Pancreas (tissue), 10 donors: ENCODE measurements around the gene TIMP3. TPM values are rescaled to one million over a fixed set of nuclear protein-coding genes. Genes with fewer than 3 reads are reported as not detected.

ENCODE experiments used
- ATAC-seq, 4 donors: fragments of 200-7000 bp; cut with Tn5 transposase; one replicate each; pipeline versions ENCODE4 v1.8.0 to v1.9.1; 2020; ENCODE audit warnings: mild to moderate bottlenecking in 4 of 4, moderate library complexity in 4 of 4
- DNase-seq, 6 donors: peaks; one replicate each; pipeline ENCODE4 v3.0.0-alpha.2; 2020
- FAIRE-seq: peaks from 2 replicates; lab custom pipeline; 2012; peaks lifted over from hg19 to GRCh38; lab: Jason Lieb, UNC
- H3K27ac ChIP-seq, 4 donors: fragments of 200-600 bp; sonication (generic); 1 replicate in 3 of 4; 2 replicates in 1 of 4; pipeline versions ENCODE4 v1.5.0 to v1.8.0; 2020
- H3K27me3 ChIP-seq, 4 donors: fragments of 200-600 bp; one replicate each; pipeline ENCODE4 v1.8.0; 2021
- H3K36me3 ChIP-seq, 3 donors: fragments of 200-600 bp; sonication (generic) in 1 of 3; one replicate each; pipeline versions ENCODE4 v1.5.0 to v1.8.0; 2020 to 2021
- H3K4me1 ChIP-seq, 3 donors: fragments of 200-600 bp; one replicate each; pipeline ENCODE4 v1.8.0; 2021
- H3K4me3 ChIP-seq, 4 donors: fragments of 200-600 bp; sonication (generic) in 2 of 4; one replicate each; pipeline versions ENCODE4 v1.5.0 to v1.8.0; 2020 to 2021
- H3K9me3 ChIP-seq, 4 donors: fragments of 200-600 bp; one replicate each; pipeline ENCODE4 v1.8.0; 2021
- WGBS, 2 donors: extraction: QIAGEN DNeasy Blood & Tissue Kit; methylation state at CpG; one replicate each; pipeline ENCODE4 v1.1.7; 2013; 5-methylcytosine and 5-hydroxymethylcytosine counted together
- intact Hi-C, 3 donors: fragments of 100-400 bp; cut with DNase I; formaldehyde crosslinking; loops; one replicate each; pipeline versions ENCODE4 v1.11.1 to v1.14.2; 2022
- polyA plus RNA-seq, 2 donors: library from polyadenylated mRNA; stranded (reverse); fragments of 200-250 nt; gene quantifications; one replicate each; pipeline ENCODE4 v1.2.3, GENCODE V29; 2013
- total RNA-seq, 6 donors: library from RNA; stranded (reverse); fragmentation: NEBNext Ultra II Directional in 4 of 6; extraction: Animal tissue kit (Norgen Biotek cat#: 25700) in 4 of 6; gene quantifications; one replicate each; pipeline versions ENCODE4 v1.2.1 to v1.2.4, GENCODE V29; 2021 to 2023
- TF ChIP-seq, protein P1 (sequence below), 4 donors: fragments of 200-600 bp; sonication (generic) in 3 of 4; IDR thresholded peaks; one replicate each; pipeline versions ENCODE4 v1.5.0 to v1.8.0; 2021; ENCODE audit warnings: antibody characterized with exemption in 4 of 4
- donor health status: healthy with polysubstance abuse.
- donor health status: DM: no; HTN: no; CAD: no; lungs with moderate emphysema.
- donor health status: DM: no; HTN: no; CAD: no.
- donor health status: control.
- donor health status: control.
- donor health status: Bipolar disorder and iron deficiency.
- donor health status: DM: yes; HTN: yes; CAD: no.
- donor health status: DM: no; HTN: no; CAD: no.
- donor health status: DM: no; HTN: no; CAD: no.
- donor health status: DM: yes; HTN: yes; CAD: no.

Gene TIMP3
- total and polyA plus RNA-seq, 8 donors: 14.0 to 87.0 (median 48.2) TPM

DNA sequence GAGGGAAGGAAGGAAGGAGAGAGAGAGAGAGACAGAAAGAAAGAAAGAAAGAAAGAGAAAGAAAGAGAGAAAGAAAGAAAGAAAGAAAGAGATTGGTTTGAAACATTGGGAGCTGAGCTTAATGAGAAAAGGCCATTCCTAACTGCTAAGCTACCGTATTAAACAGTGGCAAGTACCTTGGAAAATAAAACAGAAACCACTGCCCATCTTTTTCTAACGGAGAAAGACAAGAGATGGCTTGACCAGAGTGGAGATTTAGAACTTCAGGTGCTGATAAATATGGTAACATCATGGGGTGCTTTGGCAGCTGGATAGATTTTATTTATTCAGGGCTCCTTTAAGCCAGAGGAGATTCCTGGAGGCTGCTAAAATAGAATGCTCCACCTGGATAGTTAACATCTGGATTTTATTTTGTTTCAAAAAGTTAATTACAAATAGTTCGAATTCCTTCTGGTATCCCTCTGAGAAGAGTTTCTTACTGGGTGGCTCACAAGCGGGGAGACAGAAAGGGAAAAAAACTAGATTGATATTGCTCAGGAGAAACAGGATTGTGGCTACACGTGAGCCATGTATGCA, 12.9 kb downstream of the TIMP3 start:
- no peaks in the 10 kb centered on the region for H3K36me3 ChIP-seq
- DNase-seq (no peak), FAIRE-seq (no peak)

DNA sequence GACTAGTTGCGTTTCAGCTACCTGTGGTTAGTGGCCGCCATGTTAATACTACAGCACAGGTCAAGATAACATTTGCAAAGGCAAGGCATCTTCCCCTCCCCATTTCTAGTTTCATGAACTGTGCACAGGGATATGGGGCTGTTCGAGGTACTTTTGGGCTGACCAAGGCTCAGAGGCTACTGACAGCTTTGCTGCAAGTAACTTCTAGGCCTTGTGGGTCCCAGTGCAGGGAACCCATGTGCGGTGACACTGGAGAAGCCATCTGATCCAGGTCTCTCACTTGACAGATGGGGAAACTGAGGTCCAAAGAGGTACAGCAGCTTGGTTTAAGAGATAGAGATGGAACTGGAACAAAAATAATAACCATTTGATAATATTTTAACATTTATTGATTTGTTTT, 13.6 kb downstream of the TIMP3 start:
- intact Hi-C loops: no loop called here
- no peak for FAIRE-seq
- H3K9me3 ChIP-seq: no peaks in the 10 kb centered on the region
- H3K36me3 ChIP-seq: no peaks in the 10 kb centered on the region
- DNase-seq: no peak
- H3K27me3 ChIP-seq: no peaks in the 10 kb centered on the region
- WGBS, 2 donors: 79 to 89% methylated on average over 4 of the region's 4 CpGs
- no peak overlapping the region for H3K4me3 ChIP-seq
- TF ChIP-seq, protein P1, sequence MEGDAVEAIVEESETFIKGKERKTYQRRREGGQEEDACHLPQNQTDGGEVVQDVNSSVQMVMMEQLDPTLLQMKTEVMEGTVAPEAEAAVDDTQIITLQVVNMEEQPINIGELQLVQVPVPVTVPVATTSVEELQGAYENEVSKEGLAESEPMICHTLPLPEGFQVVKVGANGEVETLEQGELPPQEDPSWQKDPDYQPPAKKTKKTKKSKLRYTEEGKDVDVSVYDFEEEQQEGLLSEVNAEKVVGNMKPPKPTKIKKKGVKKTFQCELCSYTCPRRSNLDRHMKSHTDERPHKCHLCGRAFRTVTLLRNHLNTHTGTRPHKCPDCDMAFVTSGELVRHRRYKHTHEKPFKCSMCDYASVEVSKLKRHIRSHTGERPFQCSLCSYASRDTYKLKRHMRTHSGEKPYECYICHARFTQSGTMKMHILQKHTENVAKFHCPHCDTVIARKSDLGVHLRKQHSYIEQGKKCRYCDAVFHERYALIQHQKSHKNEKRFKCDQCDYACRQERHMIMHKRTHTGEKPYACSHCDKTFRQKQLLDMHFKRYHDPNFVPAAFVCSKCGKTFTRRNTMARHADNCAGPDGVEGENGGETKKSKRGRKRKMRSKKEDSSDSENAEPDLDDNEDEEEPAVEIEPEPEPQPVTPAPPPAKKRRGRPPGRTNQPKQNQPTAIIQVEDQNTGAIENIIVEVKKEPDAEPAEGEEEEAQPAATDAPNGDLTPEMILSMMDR (IDR thresholded peaks at IDR 0.05): no peak
- H3K27ac ChIP-seq: no peak overlapping the region
- H3K4me1 ChIP-seq: no peaks in the 10 kb centered on the region
- no peak for ATAC-seq

More for the DNA sequence above, 12.9 kb downstream of the TIMP3 start:
- no peak for ATAC-seq
- TF ChIP-seq, protein P1 (IDR thresholded peaks at IDR 0.05): no peak
- H3K4me1 ChIP-seq: no peaks in the 10 kb centered on the region
- intact Hi-C loops: no loop called here
- H3K27me3 ChIP-seq: no peaks in the 10 kb centered on the region
- no peak overlapping the region for H3K4me3 ChIP-seq
- 67 to 76% methylated on average over 5 of the region's 5 CpGs for whole genome bisulfite sequencing, 2 donors
- H3K27ac ChIP-seq: no peak overlapping the region
- H3K9me3 ChIP-seq: no peaks in the 10 kb centered on the region

DNA sequence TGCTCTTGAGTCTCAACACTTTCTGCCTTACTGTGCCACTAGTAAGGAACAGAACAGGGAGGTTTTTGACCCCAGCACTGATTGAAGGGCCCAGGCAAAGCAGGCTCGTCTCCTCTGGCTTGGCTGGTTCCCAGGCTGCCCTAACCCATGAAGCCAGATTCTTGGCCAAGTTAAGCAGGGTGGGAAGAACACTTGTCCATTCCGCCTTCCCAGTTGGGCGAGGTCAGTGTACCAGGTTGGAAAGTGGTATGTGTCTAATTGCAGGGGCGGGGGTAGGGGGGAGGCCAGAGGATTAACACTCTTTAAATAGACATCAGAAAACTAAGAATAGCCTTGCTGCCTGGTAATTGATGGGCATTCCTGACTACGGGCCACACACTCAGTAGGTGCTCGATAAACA, 14.4 kb downstream of the TIMP3 start:
- Histone ChIP-seq H3K27ac (no peak overlapping the region), H3K4me3 (no peak overlapping the region), H3K9me3 (no peaks in the 10 kb centered on the region), H3K27me3 (no peaks in the 10 kb centered on the region), H3K36me3 (no peaks in the 10 kb centered on the region), H3K4me1 (no peaks in the 10 kb centered on the region)
- intact Hi-C loops: no loop called here
- no peak for DNase-seq
- WGBS, 2 donors: 64 to 74% methylated on average over 6 of the region's 6 CpGs
- no peak for FAIRE-seq
- TF ChIP-seq, protein P1 (IDR thresholded peaks at IDR 0.05): no peak
- no peak for ATAC-seq

DNA sequence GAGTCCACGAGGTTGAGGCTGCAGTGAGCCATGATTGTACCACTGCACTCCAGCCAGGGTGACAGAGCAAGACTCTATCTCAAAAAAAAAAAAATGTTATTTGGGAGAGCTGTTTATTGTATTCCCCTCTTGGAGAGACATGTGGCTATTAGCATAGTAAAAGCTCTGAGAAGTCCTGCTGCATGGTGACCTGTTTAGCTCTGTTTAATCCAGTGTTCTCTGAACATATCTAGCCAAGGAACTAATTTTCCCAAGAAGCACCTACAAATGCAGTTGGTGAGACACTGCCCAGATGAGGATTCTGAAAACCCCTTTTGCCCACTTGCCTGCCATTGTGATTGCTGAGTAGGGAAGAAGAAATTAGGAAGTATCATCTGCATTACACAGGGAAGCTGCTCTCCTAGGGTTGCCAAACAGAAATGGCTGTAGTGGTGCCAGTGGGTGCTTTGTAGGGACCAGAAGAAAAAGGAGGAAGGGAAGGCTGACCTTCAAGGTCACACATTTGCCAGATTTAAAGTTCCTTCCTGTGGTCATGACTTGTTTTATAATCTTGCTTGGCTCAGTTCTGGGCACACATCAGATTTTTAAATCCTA, 15.7 kb downstream of the TIMP3 start:
- FAIRE-seq (no peak), DNase-seq (no peak), ATAC-seq (no peak)
- no peaks in the 10 kb centered on the region for H3K4me1 ChIP-seq
- intact Hi-C loops: no loop called here
- H3K27me3 ChIP-seq: no peaks in the 10 kb centered on the region
- no peaks in the 10 kb centered on the region for H3K9me3 ChIP-seq
- WGBS, 2 donors: 77 to 79% methylated on average over 1 of the region's 1 CpG
- no peaks in the 10 kb centered on the region for H3K36me3 ChIP-seq
- H3K27ac ChIP-seq: no peak overlapping the region
- TF ChIP-seq, protein P1 (IDR thresholded peaks at IDR 0.05): no peak
- H3K4me3 ChIP-seq: no peak overlapping the region

DNA sequence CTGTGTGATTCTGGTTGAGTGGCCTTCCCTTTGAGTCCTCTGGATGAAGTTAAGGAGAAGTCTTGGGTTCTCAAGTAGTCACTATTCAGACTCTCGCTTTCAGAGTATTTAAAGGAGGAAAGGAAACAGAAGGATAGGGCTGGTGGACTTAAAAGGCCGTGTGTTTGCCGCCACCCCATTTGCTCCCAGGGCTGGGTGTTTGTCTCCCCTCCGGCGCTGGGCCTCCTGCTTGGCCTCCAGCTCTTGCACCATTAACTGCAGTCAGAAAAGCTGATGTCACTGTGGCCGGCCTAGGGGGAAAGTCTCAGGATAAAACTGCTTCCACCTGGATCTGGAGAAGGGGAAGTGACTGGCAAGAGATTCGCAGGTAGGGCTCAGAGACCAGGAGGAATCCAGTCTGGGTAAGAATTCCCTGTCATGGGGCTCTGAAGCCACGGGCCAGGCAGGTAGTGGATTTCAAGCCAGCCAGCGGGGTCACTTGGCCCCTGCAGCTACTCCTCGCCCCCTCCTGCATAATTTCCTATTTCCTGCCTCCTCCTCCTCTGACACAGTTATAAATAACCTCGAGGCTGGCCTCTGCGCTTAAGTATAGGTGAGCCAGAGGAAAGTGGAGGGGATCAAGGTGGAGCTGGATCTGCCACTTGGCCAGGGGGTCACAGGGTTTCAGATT, 17.1 kb downstream of the TIMP3 start:
- ATAC-seq (no peak), FAIRE-seq (no peak), DNase-seq (no peak)
- H3K36me3 ChIP-seq: no peaks in the 10 kb centered on the region
- H3K4me1 ChIP-seq: no peaks in the 10 kb centered on the region
- WGBS, 2 donors: 74 to 80% methylated on average over 12 of the region's 12 CpGs
- H3K27me3 ChIP-seq: no peaks in the 10 kb centered on the region
- H3K4me3 ChIP-seq: no peak overlapping the region
- H3K27ac ChIP-seq: no peak overlapping the region
- intact Hi-C loops: no loop called here
- TF ChIP-seq, protein P1 (IDR thresholded peaks at IDR 0.05): no peak
- H3K9me3 ChIP-seq: no peaks in the 10 kb centered on the region
